ENCODE results near the gene MICAL3.

DNA sequence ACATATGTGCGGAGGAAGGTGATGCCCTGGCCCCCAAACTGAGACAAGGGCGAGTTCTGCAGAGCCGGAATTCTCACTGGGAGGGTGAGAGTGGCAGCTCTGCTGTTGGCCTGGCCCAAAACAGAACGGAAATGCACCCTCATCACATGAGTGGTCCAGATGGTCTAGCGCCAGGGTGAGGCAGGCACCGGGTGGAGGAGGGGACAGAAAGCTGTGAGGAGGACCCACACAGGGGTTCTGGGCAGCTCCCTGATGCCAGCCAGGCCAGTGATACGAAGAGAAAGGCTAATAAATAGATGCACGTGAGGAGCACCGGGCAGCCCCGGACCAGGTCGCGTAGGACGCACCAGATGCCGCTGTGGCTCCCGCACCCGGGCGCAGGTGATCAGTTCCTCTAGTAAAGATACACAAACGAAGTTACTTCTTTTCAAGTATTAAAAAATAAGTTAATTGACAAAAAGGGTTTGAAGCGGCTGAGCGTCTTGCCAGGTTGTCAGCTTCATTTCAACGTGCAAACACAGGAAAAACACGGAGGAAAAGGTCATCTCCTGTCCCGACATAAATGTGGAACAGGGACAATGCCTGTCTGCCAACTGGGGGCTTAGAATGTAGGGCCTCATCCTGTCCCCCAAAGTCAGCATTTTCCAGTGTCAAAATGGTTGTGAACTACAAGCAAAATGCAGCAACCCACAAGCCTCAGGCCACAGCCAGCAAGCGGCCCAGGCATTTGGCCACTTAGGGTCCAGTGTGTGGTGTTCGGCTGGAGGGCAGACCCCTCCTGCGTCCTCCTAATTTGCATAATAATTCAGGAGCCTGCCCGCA is 234.8 kb downstream of the MICAL3 start:
- TF ChIP-seq EZH2 (IDR thresholded peaks at IDR 0.05; ENCODE audit: insufficient read depth, poor library complexity, severe bottlenecking) (no peak), EZH2phosphoT487 (IDR thresholded peaks at IDR 0.05; ENCODE audit: insufficient read depth, low read depth) (no peak)

Data from GM23248 (cell line).